AG09309 (cell line): ENCODE measurements around the gene PYGB.

Source experiments
- DNase-seq: peaks from one replicate; pipeline ENCODE4 v3.0.0-alpha.2; 2010; ENCODE audit warnings: low read depth
- H3K4me3 ChIP-seq: 2 replicates; pipeline ENCODE4 v1.5.1; 2011; ENCODE audit warnings: mild to moderate bottlenecking, low read depth, low read length, moderate library complexity; ENCODE audit not compliant: control insufficient read depth
- TF ChIP-seq, protein P1 (sequence below): IDR thresholded peaks from 2 replicates; pipeline ENCODE4 v1.5.1; 2011; ENCODE audit warnings: mild to moderate bottlenecking, low read depth, low read length, inconsistent platforms; ENCODE audit not compliant: insufficient read depth, control insufficient read depth; ENCODE audit errors: missing control alignments

Gene PYGB

DNA sequence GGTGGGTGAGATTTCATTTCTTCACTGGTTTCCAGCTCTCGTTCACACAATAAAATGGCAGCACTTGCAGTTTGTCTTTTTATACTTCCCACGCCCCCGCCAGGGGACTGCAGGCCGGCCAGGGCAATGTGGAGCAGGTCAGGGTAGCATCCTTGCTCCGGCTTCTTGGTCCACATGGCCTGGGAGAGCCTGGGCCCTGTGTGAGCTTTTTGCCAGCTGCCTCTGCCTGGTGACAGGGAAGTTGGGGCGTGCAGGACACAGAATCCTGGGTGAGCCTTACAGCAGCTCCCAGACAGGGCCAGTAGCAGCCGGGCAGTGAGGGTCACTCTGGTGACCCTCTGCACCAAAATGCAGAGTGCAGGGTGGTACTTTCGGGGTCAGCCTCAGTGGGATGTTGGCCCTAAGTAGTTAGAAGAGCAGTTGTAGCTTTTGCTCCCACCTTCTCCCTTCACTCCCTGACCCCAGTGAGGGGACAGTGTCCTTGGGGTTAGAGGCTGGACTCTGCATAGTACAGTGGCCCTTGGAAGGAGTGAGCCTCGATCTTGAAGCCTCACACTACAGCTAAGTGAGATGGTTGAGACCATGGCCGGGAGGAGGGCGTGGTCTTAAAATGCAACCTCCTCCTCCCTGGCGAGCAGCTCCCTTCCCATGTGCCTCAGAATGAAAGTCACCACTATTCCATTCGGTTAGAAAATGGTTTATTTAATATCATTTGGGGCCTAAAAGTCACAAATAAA lies 23.8 kb downstream of the PYGB start:
- H3K4me3 ChIP-seq: no peak overlapping the region
- TF ChIP-seq, protein P1, sequence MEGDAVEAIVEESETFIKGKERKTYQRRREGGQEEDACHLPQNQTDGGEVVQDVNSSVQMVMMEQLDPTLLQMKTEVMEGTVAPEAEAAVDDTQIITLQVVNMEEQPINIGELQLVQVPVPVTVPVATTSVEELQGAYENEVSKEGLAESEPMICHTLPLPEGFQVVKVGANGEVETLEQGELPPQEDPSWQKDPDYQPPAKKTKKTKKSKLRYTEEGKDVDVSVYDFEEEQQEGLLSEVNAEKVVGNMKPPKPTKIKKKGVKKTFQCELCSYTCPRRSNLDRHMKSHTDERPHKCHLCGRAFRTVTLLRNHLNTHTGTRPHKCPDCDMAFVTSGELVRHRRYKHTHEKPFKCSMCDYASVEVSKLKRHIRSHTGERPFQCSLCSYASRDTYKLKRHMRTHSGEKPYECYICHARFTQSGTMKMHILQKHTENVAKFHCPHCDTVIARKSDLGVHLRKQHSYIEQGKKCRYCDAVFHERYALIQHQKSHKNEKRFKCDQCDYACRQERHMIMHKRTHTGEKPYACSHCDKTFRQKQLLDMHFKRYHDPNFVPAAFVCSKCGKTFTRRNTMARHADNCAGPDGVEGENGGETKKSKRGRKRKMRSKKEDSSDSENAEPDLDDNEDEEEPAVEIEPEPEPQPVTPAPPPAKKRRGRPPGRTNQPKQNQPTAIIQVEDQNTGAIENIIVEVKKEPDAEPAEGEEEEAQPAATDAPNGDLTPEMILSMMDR: no peak
- DNase-seq: no peak

DNA sequence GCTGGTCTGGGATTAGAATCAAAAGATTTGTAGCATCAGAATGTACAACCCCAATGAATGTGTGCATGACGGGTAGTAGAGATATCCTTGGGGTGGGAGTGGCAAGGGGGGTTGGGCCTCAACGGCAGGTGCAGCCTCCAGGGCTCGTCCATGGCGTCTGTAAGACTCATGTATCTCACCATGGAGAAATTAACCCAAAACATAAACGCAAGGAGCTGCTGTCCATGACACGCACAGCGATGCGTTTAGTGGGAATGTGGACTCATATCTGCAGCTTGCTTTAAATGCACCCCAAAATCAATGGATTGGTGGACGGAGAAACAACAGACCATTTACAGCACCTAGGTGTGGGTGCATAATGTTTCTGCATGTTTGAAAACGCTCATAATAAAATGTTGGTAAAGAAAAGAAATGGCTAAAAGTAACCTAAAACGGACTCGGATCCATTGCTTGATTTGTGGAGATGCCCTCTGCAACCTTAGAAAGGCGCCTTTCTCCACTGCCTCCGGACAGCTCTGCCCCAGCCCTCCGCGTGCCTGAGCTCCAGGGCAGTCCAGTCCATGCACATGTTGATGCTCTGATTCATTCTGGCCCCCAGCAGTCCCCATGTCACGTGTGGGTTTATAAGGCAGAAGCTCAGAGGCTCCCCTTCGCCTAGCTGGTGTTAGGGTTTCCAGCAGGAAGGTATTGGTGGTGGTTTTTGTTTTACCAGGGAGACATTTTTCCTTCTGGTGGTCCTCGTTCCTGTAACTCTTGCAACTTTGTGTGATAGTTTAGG lies 24.5 kb downstream of the PYGB start:
- H3K4me3 ChIP-seq: no peak overlapping the region
- TF ChIP-seq, protein P1: no peak
- DNase-seq: no peak

DNA sequence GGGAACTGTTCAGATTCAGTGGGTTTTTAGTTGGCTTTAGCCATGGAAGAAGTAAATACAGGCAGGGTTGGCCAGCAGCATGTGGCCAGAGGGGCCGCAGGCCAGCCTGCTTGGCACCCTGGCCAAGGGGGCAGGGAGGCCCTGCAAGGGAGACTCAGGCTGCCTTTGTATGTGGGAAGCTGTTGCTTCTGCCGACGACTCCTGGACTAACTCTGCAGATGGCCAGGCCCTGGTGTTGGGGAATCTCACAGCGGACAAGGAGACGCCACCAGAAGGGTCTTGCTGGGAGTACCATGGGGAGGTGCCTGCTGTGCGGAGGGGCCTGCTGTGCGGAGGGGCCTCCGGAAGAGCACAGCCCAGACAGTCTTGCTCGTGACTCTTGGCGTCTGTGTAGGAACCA lies 25.2 kb downstream of the PYGB start:
- TF ChIP-seq, protein P1: no peak

DNA sequence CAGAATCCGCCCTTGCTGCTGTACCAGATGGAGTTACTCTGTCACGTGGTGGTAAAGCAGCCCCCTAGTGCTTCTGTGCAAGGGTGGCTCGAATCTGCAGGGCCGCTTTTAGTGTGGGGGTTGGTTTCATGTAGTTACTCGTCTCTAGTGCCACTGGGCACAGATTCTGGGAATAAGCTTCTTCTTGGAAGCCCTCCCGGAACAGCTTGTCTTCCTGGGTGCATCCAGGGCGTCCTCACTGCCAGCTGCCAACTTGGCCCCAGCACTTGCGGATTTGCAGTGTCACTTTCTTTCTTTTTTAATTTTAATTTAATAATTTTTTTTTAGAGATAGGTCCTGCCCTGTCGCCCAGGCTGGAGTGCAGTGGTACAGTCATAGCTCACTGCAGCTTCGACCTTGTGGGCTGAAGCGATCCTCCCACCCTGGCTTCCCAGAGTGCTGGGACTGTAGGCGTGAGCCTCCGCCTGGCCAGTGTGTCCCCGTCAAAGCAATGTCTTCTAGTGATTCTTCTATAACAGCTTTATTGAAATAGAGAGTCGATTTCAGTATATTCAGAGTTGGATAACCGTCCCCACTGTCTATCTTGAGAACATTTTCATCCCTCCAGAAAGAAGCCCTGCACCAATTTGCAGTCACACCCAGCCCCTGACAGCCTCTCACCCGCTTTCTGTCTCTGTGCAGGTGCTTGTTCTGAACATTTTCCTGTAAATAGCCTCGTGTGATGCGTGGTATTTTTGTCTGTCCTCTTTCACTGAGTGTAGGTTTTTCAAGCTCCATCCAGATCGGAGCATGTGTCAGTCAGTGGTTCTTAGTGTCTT lies 25.9 kb downstream of the PYGB start:
- no peak for DNase-seq
- H3K4me3 ChIP-seq: no peak overlapping the region
- TF ChIP-seq, protein P1: no peak

More for the DNA sequence above, 25.2 kb downstream of the PYGB start:
- DNase-seq: no peak
- H3K4me3 ChIP-seq: no peak overlapping the region

DNA sequence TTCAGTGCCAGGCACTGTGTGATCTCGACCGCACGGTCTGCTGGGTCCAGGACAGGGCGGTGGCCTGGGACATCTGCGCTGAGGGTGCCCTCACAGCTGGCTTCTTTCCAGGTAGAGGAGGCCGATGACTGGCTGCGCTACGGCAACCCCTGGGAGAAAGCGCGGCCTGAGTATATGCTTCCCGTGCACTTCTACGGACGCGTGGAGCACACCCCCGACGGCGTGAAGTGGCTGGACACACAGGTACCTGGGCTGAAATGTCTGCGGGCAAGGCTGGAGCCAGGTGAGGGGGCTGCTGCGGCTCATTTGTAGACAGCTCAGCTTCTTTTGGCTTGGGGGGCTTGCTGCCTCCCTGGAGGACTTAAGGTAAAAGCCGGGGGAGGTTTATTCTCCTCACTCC lies 26.6 kb downstream of the PYGB start:
- H3K4me3 ChIP-seq: no peak overlapping the region
- TF ChIP-seq, protein P1: no peak
- no peak for DNase-seq
